ENCODE measurements around the gene LSS. TPM values are rescaled to one million over a fixed set of nuclear protein-coding genes. Genes with fewer than 3 reads are reported as not detected.

Gene LSS
- total RNA-seq, 1 experiment from 2014 or later: 121 TPM

DNA sequence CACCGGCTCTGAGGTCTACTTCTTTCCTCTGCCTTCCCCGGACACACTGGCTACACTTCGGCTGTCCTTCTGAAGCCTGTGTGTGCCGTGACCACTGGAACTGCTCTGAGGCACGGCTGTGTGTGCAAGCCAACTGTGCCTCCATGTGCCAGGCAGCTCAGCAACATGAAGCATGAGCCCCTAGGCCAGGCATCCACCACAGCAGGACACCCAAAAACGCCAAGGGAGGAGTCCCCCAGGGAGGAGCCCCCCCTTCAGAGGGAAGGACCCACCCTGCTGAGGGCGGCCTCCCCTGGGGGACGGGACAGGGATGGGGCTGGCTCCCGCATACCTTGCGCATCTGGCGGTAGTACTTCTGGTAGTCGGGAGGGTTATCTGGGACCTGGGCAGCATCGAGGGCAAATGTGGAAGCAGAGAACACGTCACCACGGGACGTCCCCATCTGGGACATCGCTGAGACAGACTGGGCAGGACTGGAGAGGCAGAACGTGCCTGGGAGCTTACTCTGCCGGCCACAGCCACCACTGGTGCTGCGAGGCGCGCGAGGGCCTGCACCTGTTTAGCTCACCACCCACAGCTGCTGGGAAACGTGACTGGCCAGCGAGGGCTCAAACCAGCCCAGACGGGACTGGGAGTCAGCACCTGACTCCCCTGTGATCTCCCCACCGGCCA lies 20.5 kb downstream of the LSS start:
- no peak overlapping the region for H3K4me3 ChIP-seq (ENCODE audit: low read depth, low read length)
- Mint-ChIP-seq H3K36me3 (ENCODE audit: insufficient read depth, unreplicated experiment) (peaks cover 47% of the 10 kb centered on the region), H3K27ac (ENCODE audit: unreplicated experiment) (no peak overlapping the region), H3K27me3 (ENCODE audit: insufficient read depth, unreplicated experiment) (no peaks in the 10 kb centered on the region), H3K4me3 (ENCODE audit: unreplicated experiment) (no peak overlapping the region), H3K9me3 (ENCODE audit: unreplicated experiment) (no peaks in the 10 kb centered on the region), H3K4me1 (ENCODE audit: low read depth, unreplicated experiment) (no peaks in the 10 kb centered on the region)
- TF ChIP-seq, protein P1, sequence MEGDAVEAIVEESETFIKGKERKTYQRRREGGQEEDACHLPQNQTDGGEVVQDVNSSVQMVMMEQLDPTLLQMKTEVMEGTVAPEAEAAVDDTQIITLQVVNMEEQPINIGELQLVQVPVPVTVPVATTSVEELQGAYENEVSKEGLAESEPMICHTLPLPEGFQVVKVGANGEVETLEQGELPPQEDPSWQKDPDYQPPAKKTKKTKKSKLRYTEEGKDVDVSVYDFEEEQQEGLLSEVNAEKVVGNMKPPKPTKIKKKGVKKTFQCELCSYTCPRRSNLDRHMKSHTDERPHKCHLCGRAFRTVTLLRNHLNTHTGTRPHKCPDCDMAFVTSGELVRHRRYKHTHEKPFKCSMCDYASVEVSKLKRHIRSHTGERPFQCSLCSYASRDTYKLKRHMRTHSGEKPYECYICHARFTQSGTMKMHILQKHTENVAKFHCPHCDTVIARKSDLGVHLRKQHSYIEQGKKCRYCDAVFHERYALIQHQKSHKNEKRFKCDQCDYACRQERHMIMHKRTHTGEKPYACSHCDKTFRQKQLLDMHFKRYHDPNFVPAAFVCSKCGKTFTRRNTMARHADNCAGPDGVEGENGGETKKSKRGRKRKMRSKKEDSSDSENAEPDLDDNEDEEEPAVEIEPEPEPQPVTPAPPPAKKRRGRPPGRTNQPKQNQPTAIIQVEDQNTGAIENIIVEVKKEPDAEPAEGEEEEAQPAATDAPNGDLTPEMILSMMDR (IDR thresholded peaks at IDR 0.05; ENCODE audit: insufficient read depth in 1 of 2, low read depth in 1 of 2, low read length in 1 of 2, severe bottlenecking in 1 of 2, unreplicated experiment in 1 of 2): no peak
- no TSS peak for BruUV-seq (replicated peaks)
- POLR2A ChIA-PET: no interaction called here
- no peaks in the 10 kb centered on the region for H3K4me1 ChIP-seq
- no peak for DNase-seq
- CTCF ChIA-PET: interaction anchor here (0.6 kb wide), 1 partner anchor 190 kb away, joined by 3 read pairs; no protein-coding TSS in a partner anchor
- H3K27me3 ChIP-seq (replicated peaks; ENCODE audit: control insufficient read depth, insufficient read depth, low read length): no peaks in the 10 kb centered on the region
- peaks cover 3% of the 10 kb centered on the region for H3K36me3 ChIP-seq (ENCODE audit: control insufficient read depth, insufficient read depth, low read length)
- intact Hi-C loops (cut with micrococcal nuclease; ENCODE audit: unreplicated experiment): no loop called here
- no peaks in the 10 kb centered on the region for H3K9me3 ChIP-seq

DNA sequence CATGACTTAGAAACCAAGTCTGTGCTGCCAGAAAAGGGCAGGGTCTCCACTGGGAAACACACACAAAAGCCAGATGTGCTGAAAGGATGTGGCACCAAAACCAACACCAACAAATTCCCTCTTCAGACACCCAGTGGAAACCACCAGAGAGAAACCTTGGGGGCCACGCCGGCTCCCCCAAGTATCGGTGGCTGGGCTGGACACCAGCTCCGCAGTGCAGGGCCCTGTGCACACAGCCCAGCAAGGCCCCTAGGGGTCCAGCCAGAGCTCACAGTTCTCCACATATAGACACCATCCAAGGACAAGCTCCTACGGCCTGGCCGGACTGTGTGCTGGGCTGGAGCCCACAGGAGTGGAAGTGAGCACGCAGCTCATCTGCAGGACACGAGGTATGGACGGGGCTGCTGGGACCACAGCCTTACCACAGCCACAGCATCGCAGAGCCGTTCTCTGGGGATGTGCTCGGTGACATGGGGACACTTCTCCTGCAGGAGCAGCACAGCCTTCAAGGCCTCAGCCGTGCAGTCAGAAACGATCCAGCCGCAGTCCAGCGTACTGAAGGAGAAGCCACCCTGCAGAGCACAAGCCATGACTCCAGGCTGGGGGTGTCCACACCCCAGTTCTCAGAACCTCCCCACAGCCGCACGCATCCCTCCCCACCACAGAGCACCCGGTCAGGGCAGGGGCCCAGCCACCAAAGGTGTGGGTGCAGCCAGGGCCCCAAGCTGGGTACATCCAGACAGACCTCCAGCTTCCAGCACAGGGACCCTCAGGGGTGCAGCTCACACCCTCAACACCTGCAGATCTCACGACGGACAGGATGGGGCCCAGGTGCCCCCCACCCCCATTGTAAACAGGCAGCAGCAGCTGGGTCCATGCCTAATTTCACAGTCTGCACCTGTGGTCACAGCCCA lies 21.3 kb downstream of the LSS start:
- DNase-seq: no peak
- CTCF ChIA-PET: interaction anchor here (0.6 kb wide), 1 partner anchor 191 kb away, joined by 3 read pairs; no protein-coding TSS in a partner anchor
- H3K9me3 Mint-ChIP-seq (ENCODE audit: unreplicated experiment): no peaks in the 10 kb centered on the region
- H3K4me3 Mint-ChIP-seq (ENCODE audit: unreplicated experiment): no peak overlapping the region
- no peak overlapping the region for H3K27ac Mint-ChIP-seq (ENCODE audit: unreplicated experiment)
- POLR2A ChIA-PET: no interaction called here
- intact Hi-C loops (cut with micrococcal nuclease; ENCODE audit: unreplicated experiment): no loop called here
- Histone ChIP-seq H3K27me3 (replicated peaks; ENCODE audit: control insufficient read depth, insufficient read depth, low read length) (no peaks in the 10 kb centered on the region), H3K36me3 (ENCODE audit: control insufficient read depth, insufficient read depth, low read length) (peaks cover 3% of the 10 kb centered on the region), H3K4me1 (no peaks in the 10 kb centered on the region), H3K4me3 (ENCODE audit: low read depth, low read length) (no peak overlapping the region), H3K9me3 (no peaks in the 10 kb centered on the region)
- BruUV-seq (replicated peaks): no TSS peak
- peaks cover 52% of the 10 kb centered on the region for H3K36me3 Mint-ChIP-seq (ENCODE audit: insufficient read depth, unreplicated experiment)
- TF ChIP-seq, protein P1 (IDR thresholded peaks at IDR 0.05; ENCODE audit: insufficient read depth in 1 of 2, low read depth in 1 of 2, low read length in 1 of 2, severe bottlenecking in 1 of 2, unreplicated experiment in 1 of 2): no peak
- H3K27me3 Mint-ChIP-seq (ENCODE audit: insufficient read depth, unreplicated experiment): no peaks in the 10 kb centered on the region
- no peaks in the 10 kb centered on the region for H3K4me1 Mint-ChIP-seq (ENCODE audit: low read depth, unreplicated experiment)

DNA sequence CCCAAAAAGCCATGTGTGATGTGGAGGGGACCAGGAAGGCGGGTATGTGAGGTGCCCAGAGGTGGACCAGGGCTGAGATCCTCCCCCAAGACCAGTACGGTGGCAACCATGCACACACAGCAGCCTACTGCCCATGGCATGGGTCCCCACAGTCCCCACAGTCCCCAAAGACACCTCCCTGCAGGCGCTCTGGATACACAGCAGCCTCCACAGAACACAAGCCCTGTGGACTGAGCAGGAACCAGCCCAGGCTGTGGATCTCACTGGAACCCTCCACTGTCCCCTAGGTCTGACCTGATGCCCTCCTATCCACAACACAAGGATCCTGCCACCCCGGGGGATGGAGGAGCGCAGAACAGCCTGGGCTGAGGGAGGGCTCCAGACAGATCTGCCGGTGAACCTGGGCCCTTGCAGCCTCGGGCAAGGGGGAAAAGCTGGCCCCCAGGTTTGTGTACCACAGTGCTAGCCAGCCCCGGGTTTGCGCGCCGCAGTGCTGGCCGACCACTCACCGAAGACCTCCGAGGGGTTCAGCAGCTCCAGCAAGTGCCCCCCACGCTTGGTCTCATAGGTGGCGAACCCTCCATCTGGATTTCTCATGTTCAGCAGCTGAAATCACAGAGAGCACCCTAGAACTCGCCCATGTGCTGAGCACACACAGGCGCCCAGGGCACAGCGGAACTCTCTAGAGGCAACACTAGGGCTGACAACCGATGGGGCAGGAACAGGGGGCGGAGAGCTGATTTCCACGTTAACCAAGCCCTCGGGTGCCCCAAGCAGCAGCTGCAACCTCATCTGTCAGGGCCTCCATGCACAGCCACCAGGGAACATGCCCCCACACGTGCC lies 22.2 kb downstream of the LSS start:
- Mint-ChIP-seq H3K4me1 (ENCODE audit: low read depth, unreplicated experiment) (no peaks in the 10 kb centered on the region), H3K9me3 (ENCODE audit: unreplicated experiment) (no peaks in the 10 kb centered on the region), H3K4me3 (ENCODE audit: unreplicated experiment) (no peak overlapping the region), H3K27ac (ENCODE audit: unreplicated experiment) (no peak overlapping the region), H3K27me3 (ENCODE audit: insufficient read depth, unreplicated experiment) (no peaks in the 10 kb centered on the region), H3K36me3 (ENCODE audit: insufficient read depth, unreplicated experiment) (peaks cover 50% of the 10 kb centered on the region)
- Histone ChIP-seq H3K27me3 (replicated peaks; ENCODE audit: control insufficient read depth, insufficient read depth, low read length) (no peaks in the 10 kb centered on the region), H3K4me3 (ENCODE audit: low read depth, low read length) (no peak overlapping the region), H3K36me3 (ENCODE audit: control insufficient read depth, insufficient read depth, low read length) (peaks cover 3% of the 10 kb centered on the region), H3K9me3 (no peaks in the 10 kb centered on the region), H3K4me1 (no peaks in the 10 kb centered on the region)
- TF ChIP-seq, protein P1 (IDR thresholded peaks at IDR 0.05; ENCODE audit: insufficient read depth in 1 of 2, low read depth in 1 of 2, low read length in 1 of 2, severe bottlenecking in 1 of 2, unreplicated experiment in 1 of 2): no peak
- ChIA-PET CTCF (no interaction called here), POLR2A (no interaction called here)
- DNase-seq: no peak
- intact Hi-C loops (cut with micrococcal nuclease; ENCODE audit: unreplicated experiment): no loop called here
- BruUV-seq (replicated peaks): no TSS peak
